ENCODE measurements around the gene ARMH1.
"Not testable (repeated sequence)": the region's sequence is repeated elsewhere in the genome, so short reads cannot be mapped to it uniquely, and the experiment has no call there.

The ARMH1 gene

DNA sequence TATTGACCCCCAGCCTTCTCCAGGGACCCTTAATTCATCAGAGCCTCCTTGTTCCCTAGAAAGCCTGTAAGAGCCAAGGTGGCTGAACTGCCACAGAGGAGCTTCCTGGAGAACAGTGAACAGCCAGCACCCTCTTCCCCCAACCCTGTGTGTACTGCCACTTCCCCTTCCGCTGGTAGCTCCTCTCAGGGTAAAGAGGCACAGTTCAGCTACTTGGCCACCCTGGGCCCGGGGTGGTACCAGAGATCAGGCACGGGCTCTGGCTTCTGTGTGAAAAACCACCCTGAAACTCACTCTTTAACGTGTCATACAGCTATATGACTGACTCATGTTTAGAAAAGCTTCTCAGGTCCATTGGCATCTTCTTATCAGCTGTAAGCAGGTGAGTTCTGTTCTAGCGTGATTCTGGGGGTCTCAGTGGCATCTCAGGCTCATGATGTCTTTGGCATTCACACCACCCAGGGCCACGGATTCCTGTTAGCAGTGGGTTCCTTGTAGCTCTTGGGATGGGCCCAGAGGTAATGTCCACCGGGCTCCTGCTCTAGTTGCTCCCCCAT, 22.4 kb downstream of the ARMH1 start:
- no peak for DNase-seq

DNA sequence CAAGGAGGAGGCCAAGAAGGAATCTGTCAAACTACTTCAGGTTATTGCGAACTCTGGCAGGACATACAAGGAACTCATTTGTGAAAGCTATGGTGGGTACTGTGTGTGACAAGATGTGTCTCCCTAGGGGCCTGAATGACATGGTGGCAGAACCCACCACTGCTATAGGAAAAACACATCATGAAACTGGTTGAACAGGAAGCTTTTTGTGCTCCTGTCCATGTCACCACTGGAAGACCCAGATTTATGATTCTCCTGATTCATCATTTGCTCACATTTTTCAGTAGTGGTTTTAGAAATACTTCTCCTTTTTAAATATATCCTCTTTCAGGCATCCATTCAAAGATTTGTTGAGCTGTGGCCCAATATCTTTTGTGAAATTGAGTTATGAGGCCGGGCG, 23.6 kb downstream of the ARMH1 start:
- no peak for DNase-seq

DNA sequence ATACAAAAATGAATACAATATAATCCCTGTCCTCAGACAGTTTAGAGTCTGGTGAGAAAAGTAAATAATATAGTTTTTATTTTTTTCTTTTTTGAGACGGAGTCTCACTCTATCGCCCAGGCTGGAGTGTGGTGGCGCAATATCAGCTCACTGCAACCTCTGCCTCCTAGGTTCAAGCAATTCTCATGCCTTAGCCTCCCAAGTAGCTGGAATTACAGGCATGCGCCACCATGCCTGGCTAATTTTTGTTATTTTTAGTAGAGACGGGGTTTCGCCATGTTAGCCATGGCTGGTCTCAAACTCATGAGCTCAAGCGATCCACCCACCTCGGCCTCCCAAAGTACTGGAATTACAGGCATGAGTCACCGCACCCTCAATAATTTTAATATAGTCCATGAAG, 24.9 kb downstream of the ARMH1 start:
- DNase-seq: not testable (repeated sequence)

DNA sequence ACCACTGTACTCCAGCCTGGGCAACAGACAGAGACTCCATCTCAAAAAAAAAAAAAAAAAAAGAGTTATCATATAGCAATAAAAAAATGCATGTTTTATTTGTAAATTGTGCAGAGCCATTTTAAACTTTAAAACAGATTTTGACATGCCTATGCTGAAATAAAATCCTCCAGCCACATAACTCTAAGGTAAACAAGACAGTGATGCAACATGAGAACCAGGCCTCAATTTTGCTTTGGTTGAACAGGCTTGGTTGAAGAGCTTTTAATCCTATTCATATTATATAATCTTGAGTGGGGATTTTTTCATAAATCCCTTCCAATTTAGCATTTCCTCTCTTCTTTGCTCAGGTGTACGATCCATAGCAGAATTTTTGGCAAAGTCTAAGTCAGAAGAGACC, 26.1 kb downstream of the ARMH1 start:
- DNase-seq: no peak

DNA sequence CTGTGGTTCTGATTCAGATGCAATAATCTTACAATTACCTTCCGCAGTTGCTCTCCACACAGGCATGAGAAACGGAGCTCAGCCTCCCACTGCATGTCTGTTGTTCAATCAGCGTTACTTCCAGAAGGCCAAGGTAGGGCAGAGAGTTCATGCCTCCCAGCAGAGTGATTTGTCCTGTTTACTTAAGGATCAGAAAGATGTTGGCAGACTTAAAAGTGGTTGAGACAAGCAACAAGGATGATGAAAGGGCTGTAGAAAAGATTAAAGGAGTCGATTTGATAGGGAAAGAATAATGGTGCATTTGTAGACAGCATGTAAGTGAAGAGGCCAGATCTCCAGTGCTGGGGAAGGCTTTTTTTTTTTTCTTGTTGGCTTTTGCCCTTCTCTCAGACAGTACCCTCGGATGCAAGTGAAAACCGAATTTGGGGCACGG, 26.6 kb downstream of the ARMH1 start:
- DNase-seq: no peak

DNA sequence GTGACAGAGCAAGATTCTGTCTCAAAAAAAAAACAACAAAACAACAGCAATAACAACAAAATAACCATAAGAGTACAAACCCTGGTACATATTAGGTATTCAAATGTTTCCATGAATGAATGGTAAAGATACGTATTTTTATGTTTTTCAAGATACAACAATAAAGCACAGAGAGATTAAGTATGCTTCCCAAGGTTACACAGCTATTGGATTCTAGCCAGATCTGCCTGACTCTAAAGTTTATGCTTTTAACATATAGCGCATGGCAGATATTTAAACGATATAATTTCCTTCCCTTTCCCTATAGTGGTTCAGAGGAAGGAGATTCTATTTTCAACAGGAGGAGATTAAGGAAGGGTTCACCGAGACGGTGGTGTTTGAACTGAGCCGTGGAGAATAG, 31.0 kb downstream of the ARMH1 start:
- DNase-seq: no peak

DNA sequence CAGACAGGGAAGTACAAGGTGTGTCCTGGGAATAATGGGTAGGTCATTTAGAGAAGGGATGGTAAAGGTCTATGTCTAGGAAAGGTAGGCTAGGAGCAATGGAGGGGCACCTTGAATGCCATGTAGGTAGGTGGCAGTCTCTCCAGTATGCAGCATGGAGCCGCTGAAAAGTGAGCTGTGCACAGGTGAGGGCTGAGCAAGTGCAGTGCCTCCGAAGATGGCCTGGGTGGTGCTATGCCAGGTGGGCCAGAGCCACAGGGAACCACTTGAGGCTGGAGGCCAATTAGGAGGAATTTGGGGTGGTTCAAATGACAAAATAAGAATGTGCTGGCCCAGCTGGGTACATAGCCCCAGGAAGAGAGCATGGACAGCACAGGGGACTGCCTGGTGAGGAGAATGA, 31.4 kb downstream of the ARMH1 start:
- DNase-seq: no peak

DNA sequence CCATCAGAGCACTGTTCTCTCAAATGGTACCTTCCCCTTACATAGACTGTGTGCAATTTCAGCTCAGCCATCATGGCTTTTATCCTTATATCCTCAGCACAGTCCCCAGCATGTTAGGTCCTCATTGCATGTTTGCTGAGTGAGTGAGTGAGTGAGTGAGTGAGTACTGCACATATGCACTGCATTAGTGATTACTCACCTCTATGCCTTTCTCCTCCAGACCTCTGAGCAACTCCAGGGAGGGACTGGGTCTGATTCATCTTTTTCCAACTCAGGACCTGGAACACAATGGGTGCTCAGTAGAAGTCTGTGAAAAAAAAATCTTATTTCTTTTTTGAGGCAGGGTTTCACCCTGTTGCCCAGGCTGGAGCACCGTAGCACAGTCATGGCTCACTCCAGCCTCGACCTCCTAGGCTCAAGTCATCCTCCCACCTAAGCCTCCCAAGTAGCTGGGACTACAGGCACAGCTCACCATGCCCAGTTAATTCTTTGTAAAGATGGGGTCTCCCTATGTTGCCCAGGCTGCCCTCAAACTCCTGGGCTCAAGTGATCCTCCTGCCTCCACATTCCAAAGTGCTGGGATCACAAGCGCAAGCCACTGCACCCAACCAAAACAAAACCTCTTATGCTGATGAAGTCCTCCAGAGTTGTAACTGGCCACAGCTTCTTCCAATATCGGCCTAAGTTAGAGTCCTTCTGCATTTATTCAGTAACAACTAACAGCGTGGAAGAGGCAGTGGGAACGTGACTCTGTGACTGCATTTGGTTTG, 32.8 kb downstream of the ARMH1 start:
- no peak for DNase-seq

DNA sequence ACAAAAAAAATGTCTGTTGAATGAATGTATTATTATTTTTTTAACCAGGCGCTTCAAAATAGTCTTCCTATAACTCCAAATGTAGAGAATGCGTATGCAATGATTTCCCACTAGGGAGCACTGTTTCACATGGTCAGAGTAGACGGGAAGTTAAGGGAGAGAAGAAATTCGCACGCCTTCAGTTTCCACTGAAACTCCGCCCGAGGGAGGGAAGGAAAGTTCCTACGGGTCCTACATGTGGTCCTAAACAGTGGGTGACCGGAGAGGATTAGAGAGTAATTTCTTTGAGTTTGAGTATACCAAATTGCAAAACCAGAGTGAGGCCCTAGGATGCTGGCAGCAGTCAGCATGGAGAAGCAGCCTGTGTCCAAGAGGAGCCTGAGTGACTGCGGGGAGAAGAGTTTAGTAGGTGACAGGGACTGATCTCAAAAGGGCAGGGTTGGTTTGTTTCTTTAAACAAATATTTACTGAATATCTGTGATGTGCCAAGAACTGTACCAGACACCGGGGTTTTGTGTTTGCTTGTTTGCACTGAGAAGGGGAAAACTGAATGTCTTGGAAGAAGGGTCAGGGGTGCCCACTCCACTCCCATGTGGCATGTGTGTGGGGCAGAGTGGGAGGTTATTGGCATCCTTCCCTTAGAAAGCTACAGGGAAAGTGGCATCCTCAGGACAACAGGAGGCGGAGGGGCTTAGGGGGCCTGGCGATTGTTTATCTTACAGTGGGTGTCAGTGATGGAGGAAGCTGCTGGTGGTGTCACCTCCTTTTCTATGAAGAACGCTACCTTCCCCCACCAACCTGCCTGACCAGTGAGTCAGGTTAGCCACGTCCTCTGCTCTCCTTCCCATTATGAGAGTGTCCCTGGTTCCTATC, 33.7 kb downstream of the ARMH1 start:
- DNase-seq: peak; percentile 77

DNA sequence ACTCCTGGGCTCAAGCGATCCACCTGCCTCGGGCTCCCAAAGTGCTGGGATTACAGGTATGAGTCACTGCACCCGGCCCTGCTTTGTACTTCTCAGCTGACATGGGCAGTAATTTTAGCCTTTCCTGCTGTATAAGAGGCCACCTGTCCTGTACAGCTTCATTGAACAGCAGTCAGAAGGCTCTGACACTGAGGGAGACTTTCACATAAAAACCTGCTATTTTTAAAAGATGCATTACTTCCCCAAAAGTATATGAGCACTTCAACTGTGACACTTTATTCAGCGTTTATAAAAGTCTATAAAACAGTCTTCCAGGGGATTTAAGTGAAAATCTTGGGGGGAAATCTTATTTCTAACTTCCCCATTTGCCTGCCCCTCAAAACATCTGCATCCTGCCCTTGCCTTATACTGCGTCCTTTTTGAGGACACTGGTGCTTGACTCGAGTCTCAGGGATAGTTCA, 38.8 kb downstream of the ARMH1 start:
- peak; percentile 83 for DNase-seq

DNA sequence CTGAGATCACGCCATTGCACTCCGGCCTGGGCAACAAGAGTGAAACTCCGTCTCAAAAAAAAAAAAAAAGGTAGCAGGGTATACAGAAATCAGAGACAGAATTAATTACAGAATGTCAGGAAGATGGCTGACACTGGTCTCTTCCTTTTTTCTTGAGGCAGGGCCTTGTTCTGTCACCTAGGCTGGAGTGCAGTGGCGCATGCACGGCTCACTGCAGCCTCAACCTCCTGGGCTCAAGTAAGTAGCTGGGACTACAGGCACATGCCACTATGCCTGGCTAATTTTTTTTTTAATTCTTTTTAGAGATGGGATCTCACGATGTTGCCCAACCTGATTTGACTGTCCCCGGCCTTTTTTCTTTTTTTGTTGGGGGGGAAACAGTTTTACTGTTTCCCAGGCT, 40.0 kb downstream of the ARMH1 start:
- DNase-seq: no peak

DNA sequence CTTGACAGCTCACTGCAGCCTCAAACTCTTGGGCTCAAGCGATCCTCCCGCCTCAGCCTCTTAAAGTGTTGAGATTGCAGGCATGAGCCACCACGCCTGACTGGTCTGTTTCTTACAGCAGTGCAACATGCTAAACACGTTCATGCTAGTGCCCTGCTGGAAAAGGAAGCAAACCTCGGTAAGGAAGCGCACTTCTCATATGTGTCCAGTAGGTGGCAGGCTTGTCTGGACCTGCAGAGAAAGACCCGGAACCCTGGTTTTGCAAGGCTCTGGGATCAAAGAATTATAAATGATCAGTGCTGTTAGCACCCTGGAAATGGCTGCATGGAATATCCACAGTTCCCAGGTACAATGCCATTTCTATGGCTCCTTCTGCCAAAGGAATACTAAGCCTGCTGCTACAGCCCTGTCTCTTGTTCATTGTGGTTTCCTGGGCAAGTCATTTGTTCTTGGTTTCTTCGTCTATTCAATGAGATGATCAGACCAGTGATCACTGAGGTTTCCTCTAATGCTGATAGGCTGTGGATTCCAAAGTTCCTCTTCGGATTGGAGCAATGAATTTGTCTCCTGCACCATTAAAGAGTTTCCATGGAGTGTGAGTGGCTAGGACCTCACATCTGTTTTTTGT, 40.5 kb downstream of the ARMH1 start:
- DNase-seq: peak; percentile 86

DNA sequence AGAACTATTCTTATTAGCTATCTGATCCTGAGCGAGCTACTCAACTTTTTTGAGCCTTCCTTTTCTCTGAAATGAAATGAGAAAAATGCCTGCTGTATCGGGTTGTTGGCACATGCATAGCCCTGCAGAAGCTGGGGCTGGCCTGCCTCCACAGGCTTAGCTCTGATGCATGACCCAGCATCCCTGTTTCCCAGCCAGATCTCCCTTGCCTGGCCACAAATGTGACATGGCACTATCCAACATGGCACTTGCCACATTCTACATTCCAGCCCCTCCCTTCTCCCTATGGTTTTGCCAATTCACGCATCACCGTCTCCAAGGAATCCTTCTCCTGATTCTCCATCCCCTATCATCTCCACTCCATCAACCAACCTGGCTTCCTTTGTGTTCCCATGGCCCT, 42.6 kb downstream of the ARMH1 start:
- DNase-seq: no peak

DNA sequence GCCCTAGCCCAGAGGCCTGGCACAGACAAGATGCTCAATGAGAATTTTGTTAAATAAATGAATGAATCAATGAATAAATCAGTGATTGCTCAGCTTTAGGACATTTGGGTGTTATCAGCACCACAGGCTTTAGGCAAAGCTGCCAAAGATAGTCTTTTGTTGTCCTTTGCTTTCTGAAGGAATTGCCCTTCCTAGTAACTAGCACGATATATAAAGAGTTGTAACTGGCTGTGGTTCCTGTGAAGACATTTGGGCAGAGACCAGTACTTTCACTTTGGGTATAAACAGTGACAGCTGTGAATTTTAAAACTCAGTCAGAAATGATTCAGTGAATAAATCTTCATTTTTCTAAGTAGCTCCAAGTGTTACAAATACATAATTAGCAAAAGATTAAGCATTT, 43.1 kb downstream of the ARMH1 start:
- DNase-seq: no peak

DNA sequence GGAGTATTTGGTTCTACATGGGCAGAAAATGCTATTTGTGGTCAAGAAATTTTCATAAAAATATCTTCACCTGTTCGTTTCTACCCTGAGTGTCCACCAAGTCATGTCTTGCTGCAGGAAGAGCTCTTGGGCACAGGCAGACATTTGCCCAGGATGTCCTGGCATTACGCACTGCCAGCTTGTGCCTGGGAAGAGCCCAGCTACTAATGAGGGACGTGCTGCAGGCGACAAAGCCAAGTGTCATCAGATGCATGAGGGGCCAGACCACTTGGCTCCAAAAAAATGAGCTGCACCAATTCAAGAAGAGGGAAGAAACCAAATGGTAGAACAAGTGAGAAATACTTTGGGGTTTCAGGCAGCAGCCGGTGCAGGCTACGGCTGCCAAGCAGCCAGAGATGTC, 43.6 kb downstream of the ARMH1 start:
- no peak for DNase-seq

DNA sequence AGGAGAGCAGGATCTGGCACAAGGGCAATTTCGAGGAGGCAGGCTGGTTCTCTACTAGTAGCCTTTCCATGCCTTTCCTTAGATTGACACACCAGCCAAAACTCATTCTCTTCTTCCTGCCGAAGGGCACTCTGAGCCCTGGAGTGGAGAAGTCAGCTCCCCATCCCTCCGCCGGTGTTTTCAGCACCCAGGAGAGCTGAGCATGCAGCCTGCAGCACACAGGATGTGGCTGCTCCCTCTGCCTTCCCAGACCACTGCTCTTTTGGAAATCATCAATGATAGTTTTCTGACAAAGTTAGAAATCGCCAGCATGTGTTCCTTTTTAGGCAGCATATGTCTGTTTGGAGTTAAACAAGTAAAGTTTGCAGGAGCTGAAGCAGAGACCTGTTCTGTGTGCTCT, 44.8 kb downstream of the ARMH1 start:
- no peak for DNase-seq

DNA sequence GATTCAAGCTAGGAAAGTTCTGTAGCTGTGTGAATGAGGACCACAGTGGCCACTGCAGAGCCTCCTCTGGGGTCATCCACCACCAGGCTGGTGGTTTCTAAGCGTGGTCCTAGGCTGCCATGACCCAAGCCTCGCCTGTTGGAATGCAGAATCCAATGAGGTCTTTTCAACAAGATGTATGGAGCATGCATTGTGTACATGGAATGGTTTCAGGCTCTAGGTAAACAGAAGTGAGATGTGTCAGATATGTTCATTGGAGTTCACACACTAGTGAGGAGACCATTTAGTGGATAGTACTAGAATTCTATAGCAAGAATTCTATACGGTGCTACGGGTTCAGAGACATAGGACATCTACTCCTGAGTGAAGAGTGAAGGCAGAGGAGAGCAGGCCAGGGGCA, 45.8 kb downstream of the ARMH1 start:
- no peak for DNase-seq

DNA sequence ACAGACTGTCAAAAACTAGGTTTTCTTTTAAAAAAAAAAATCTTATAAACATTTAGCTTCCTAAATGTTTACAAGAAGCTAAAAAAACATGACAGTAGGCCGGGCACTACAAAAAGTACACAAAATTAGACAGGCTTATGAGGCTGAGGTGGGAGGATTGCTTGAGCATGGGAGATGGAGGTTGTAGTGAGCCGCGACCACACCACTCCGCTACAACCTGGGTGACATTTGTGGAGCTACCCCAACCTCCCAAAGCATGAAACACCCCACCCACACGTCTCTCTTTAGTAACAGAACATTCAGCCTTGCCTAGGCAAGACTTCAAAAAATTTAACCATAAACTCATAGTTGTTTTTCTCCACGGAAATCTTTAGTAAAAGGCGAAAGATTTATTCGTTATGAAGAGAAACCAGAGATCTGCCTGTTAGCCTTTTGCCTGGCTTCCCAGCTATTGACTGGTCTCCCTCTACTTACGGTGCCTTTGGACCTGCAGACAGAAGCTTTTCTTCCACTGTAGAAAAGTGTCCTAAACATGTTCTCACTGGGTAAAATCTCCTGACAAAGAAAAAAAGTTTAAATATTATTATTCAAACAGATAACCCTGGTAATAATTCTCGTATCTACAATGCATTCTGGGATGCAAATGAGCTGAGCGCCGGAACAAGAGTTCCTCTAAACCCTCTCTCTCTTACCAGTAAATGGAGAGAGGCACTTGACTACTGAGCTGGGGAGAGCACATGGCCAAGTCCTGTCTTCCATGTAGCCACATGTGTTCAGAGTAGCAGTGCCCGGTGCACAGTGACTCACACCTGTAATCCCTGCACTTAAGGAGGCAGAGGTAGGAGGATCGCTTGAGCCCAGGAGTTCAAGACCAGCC, 47.2 kb downstream of the ARMH1 start:
- peak; percentile 89 for DNase-seq

DNA sequence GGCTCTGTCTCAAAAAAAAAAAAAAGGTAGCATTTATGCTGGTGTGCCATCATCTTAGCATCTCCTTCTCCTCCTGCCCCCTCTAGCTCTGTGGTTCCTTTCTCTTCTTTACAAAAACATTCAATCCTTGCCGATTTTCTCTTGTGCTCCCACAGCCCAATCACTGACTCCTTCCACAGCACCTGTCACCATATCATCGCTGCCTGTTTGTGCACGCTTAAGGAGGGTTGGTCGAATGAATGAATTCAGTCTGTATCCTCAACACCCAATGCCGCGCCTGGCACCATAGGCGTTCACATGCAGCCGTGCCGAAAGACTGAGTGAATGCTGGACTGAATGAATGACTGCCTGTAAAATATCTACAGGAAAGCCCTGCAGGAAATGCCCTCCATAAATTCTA, 48.5 kb downstream of the ARMH1 start:
- DNase-seq: no peak

DNA sequence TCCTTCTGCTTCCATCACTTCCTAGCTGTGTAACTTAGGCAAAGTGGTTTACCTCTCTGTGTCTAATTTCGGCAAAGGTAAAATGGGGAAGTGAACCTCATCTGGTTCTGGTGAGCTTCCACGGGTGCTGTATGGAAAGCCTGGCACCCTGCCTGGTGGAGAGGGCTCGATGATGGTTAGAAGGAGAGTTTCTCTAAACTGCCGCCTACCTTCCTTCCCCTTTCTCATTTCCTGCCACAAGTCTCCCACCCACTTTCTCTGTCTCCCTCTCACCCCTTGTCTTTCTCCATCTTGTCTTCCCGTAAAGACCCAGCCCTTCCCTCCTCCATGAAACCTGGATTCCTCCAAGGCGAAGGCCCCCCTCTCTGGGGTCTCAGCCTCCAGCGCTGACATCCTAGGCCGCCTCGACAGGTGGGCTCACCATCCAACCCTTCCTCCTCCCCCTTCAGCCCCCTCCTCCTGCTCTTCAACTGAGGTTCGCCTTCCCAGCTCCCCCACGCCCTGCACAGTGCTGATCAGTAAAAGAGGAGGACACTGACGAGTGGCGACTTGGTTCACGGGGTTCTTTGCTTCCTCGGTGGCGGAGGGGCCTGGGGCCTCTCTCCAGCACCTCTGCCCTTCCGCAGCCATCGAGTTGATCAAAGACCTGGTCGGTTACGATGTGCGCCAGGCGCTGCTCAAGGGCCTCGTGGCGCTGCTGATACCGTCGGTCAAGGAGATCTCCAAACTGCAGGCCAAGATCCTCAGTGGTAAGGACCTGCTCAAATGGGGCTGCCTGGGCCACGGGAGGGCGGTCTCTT, 49.2 kb downstream of the ARMH1 start:
- peak; percentile 94 for DNase-seq

DNA sequence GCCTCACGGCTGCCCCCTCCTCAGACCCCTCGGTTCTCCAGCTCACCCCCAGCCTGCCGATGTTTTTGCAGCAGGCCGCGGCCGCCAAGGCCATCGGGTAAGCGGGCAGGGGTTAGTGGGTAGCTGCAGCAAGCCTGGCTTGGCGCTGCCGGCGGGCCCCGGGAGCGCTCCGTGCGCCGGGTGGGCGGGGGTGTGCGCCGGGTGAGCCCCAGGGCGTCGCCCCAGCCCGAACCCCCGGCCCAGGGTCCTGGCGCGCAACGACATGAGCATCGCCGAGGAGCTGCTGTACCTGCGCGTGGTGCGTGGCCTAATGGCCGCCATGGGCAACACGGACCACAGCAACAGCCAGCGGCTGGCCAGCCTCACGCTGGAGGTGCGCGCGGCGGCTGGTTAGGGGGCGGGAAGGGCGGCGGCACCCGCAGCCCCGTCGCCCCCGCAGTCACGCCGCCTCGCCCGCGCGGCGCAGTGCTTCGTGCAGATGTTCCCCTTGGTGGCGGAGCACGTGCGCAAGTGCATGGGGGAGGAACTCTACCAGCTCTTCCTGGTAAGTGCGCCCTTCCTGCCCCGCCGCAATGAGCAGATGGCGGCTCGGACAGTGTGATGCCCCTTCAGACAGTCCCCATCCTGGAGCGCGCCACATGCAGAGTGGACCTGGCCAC, 49.9 kb downstream of the ARMH1 start:
- no peak for DNase-seq

Data from RPMI8226 (cell line).